GM21529 (cell line): ENCODE data around the gene HSPG2.

Source experiments
- ATAC-seq: cut with Tn5 transposase; IDR thresholded peaks from one replicate; pipeline ENCODE4 v1.9.1; 2021; ENCODE audit not compliant: unreplicated experiment

The HSPG2 gene

DNA sequence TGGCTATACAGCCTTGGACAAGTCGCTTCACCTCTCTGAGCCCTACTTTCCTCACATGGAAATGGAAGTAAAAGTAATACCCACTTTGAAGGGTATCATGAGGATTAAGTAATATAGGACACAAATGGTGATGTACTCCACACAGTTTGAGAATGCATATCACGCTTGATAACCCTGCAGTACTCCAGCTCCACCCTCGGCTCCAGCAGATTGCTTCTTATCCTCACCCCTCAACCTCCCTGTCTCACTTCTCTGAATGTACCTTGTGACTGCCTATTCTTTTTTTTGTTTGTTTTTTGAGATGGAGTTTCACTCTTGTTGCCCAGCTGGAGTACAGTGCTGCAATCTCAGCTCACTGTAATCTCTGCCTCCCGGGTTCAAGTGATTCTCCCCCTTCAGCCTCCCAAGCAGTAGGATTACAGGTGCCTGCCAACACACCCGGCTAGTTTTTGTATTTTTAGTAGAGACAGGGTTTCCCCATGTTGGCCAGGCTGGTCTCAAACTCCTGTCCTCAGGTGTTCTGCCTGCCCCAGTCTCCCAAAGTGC, 69.6 kb downstream of the HSPG2 start:
- ATAC-seq: no peak

DNA sequence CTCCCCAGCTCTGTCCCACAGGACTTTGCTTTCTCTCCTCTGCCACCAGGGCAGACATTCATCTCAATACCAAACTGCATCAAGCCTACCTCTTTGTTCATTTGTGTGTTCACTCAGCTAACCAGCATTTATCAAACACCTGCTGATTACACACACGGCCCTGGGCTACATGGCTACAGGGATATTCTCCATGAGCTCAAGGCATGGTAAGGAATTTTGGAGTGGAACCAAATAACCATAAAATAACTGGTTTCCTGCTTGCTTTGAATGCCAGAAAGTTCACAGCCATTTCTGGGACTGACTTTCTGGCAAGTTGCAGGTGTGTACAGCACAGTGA, 70.4 kb downstream of the HSPG2 start:
- ATAC-seq: peak; percentile 24

DNA sequence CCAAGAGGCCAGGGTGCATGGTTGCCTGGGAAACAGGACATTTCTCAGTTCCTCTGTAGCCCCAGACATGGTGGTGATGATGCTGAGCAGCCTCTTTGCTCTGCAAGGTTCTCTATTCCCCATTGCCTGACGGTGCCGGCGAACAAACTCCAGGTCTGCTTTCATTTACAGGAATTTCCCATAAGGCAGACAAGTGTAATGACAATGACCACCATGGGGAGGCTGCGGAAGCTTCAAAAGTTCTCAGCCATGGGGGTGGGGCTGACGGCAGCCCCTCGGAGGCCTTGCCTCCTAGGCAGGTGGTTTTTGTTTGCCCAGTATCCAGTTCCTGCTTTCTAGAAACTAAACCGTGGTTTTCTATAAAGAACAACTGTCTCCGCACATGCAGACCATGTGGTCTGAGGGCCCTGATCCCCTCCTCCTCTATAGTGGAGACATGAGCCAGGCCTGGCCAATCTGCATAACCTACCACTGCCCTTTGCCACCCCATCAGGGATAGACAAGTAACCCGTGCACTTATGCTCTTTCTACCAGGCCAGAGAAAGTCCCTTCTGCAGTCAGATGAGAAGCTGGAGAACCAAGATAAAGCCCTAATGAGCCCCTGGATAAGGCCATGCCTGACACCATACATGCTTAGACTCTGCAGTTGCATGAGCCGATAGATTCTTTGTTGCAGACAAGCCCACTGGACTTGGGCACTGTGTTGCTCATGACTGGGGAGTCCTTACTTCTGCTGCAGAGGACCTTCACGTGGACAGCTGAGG, 71.0 kb downstream of the HSPG2 start:
- peak; percentile 74 for ATAC-seq

DNA sequence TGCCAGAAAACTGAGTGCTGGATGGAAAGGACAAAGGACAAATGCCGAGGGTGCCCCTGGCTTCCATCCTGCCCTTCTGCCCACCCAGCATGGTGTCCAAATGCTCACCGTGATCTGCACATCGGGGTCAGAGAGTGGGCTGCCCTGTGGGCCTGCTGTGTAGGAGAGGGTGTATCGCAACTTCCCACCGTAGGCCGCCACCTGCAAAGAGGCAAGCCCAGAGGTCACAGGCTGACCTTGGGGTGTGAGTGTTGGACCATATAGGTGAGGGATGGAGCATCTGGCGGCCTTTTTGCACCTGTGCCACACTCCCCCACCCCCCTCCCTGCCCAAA, 71.5 kb downstream of the HSPG2 start:
- no peak for ATAC-seq

DNA sequence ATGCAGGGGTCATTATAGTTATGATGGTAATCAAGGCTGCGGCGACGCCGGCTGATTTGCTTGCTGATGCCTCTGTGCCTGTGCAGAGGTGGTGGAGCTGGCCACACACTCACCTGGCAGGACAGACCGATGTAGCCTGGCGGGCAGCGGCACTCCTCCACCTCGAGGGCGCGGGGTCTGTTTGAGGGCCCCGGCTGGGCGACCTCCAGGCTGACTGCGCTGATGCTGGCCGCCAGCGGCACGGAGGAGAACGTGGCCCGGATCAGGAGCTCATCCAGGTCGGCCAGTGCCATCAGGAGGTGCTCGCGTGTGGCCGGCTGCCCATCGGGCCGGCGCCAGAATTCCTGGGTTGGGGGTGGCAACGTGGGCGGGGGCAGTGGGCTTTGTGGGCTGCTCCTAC, 72.4 kb downstream of the HSPG2 start:
- no peak for ATAC-seq

DNA sequence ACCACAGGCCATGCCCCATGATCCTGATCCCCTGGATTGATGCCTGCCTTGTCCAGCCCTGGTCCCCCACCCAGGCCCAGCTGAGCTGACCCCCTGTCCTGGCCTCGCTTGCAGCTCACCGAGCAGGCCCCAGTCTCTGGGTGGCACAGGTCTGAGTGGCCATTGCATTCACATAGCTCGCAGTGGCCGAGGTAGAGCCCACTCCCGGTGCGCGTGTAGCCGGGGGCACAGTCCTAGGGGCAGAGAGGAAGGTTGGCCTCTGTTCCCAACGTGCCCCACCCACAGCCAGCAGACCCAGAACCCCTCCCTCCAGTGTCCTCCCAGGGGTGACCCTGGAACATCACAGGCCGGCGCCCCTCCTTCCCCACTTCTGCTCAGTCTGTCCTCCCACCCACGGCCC, 73.1 kb downstream of the HSPG2 start:
- no peak for ATAC-seq

DNA sequence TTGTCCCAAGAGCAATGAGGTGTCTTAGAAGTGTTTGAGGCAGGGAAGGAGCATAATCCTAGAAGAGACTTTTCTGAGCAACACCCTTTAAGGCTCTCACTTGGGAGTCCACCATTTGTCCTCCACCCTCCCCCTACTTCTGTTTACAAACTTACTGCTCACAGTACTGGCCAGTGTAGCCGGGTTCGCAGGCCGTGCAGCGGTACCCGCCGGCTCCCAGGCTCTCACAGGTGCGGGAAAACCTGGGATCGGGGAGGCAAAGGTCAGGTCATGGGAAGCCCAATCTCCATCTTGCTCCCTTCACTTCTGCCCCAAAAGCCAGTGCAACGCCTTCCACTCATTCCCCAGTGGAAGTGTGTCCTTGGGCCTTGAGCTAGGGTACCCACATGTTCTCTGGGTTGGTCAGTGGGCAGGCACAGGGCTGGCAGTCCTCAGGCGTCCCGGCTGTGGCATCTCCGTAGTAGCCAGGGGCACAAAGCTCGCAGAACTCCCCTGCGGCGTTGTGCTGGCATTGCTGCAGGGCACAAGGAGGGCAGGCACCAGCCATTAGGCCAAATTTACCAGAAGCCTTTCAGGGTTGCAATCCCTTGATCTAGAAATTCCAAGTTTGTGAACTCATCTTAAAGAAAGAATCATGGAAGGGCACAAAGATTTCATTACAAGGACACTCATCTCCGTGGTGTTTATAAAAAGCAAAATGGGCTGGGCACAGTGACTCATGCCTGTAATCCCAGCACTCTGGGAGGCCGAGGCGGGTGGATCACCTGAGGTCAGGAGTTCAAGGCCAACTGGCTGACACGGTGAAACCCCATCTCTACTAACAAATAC, 75.3 kb downstream of the HSPG2 start:
- no peak for ATAC-seq

DNA sequence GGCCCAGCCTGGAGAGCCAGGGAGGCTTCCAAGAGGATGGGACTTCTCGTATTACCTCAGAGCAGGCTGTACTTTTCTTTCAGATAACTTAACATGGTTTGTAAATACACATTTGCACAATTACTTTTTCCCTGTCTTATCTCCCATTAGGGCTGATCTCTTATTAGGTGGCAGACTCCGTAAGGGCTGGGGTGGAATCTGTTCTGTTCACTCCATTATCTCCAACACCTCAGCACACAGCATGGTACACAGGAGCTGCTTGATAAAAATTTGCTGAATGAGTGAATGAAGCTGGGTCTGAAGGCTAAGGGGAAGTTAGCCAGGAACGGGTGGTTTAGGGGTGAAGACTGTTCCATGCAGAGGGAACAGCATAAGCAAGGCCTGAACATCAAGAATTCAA, 76.1 kb downstream of the HSPG2 start:
- ATAC-seq: no peak

DNA sequence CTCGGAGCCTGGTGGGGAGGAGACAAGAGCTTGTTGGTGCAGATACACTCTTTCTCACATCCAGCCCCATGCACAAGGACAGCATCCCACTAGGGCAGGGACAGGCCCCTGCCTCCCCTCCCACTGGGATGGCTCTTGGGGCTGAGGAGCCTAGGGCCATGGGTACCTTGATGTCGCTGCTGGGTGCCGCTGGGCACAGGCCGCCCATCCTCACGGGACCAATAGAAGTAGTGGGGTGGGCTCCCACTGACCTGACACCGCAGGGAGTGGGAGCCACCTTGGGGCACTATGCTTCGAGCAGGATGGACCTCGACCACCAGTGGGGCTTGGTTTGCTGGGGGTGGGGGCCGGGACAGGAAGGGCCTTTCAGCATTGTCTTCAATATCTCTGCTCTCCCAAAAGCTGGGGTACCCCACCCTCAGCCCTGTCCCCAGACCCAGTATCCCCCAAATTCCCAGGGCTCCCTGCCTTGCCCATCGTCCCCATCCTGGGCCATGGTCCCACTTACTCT, 77.4 kb downstream of the HSPG2 start:
- no peak for ATAC-seq

DNA sequence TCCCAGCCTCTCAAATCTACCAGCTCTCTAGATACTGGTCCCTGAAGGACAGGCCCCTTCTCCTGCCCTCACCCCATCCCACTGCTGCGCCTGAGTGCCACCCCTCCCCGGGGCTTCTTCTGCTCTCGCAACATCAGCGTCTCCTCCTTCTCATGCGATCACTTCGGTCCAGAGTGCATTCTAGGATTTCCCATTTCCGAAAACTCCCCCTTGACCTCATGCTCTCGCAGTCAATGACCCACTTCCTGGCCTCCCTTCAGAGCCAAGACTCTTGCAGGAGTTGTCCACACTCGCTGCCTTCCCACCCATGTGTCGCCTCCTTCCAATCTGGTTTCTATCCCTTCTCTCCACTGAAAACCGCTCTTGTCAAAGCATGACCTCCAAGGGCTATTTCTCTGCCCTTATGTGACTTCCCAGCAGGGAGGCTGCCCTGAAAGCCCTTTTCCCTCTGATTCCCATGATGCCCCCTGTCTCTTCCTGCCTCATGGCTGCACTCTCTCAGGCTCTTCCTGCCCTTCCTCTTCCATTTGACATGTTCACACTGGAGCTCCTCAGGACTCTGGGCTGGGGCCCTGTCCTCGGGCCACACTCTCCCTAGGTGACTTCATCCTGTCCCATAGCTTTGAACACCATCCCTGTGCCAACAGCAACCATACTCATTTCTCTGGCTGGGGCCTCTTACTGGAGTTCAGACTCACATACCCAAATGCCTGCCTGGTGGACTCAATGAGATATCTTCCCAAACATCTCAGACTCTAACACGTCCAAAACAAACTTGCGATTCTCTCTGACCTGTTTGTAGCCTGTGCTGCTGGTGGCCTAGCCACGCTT, 79.1 kb downstream of the HSPG2 start:
- ATAC-seq: no peak

DNA sequence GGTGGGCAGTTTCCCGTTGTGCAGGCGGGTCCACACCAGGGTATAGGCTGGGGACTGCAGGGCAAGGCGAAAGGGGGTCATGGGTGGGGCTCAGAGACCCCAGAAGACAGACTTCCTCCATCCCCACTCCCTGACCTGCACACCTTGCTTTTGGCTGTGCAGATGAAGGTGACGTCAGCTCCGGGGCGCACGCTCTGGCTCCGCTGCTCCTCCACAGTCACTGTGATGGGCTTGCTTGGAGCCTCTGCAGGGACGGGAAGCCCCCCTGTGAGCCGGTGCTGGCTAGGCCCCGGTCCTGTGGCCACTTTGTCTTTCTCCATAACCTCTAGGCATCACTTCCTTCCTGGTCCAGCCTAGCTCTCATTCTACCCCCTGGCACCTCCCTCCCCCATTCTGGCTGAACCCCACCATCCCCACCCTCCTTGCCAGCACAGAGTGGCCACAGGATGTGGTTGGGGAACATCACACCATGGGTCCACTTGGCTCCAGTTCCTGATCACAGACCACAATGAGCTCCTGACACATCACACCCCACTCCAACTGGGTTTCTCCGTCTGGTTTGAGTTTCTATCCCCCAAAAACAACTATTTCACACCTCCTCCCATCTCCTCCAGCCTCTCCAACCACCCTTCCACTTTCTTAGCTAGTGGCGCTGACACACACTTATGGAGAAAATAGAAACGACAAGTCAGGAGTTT, 79.8 kb downstream of the HSPG2 start:
- no peak for ATAC-seq

DNA sequence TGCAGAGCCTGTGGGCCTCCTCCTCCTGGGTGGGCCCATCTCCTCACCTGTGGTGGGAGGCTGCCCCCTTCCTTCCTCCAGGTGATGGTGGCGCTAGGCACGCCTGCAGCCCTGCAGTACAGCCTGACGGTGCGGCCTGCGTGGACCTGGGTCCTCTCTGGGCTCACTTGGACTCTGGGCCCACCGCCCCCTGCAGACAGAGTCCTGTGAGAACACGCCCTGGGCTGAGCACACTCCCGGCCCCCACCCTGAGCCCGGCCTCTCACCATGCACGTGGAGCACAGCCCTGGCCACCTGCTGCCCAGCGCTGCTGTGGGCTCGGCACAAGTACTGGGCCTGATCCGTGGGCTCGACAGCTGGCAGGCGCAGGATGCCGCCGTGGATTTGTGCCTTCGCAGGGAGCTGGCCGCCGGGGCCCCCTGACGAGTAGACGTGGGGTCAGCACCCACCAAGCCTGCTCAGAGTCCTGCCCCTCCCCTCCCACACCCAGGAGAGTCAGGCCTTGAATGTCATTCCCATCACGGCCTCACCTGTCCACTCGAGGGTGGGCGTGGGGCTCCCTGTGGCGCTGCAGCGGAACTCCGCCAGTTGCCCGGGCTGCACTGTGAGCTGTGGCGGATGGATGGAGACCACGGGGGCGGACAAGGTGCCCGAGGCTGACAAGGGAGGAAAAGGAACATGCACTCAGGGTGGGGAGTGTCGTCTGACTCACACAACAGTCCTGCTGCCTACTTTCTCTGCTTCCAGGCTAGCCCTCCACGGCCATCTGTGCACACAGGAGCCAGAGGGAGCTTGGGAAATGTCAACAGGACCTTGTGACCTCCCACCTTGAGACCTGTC, 81.6 kb downstream of the HSPG2 start:
- ATAC-seq: no peak

DNA sequence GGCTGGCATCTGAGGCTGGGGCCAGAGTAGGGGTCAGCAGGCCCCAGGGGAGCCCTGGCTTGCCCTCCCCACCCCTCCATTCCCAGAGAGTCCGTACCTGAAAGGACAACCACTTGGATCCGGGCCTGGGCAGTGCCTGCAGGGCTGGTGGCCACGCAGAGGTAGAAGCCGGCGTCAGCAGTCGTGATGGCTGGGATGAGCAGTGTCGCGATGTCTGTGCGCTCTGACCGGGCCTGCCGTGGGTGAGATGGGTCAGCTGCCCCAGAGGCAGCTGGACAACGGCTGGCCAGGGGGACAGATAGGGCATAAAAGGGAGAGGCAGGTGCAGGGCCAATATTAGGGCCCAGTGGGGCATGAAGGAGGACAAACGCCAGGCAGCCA, 82.4 kb downstream of the HSPG2 start:
- ATAC-seq: no peak

DNA sequence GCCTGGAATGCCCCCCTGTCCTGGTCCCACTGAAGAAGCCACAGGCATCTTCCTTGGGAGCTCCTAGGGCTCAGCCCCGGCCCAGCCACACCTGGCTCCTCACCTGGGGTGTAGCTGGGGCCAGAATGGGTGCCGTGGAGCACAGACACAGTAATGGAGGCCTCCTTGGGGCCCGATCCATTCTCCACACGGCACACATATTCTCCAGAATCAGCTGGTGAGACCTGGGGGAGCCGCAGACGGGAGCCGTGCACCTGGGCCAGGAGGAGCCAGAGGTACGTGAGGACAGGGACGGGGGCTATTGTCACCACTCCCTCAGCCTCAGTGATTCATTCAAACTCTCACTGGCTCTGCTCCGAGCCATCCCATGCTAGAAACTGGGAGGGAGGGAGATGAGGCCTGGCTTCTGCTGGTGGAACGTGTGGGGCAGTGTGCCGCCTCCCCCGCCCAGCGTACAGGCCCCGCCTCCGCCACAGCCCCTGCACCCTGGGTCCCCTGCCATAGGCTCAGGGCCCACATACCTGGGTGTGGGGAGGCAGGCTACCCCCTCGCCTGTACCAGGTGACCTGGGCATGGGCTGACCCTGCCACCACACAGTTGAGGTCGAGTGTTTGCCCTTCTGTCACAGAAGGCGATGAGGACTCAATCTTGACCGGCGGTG, 82.9 kb downstream of the HSPG2 start:
- no peak for ATAC-seq

DNA sequence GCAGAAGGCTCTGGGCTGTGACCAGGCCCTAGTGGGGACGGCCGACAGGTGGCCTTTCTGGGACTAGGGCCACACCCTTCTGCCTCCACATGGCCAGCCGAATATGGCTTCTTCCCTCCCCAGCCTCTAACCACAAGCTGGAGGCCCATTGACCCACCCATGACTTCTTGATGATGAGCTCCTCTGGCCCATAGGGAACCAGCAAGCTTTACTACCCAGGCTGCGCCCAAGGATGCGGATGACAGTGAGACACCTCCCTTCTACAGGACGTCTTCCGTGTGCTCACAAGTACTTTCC, 84.0 kb downstream of the HSPG2 start:
- no peak for ATAC-seq

DNA sequence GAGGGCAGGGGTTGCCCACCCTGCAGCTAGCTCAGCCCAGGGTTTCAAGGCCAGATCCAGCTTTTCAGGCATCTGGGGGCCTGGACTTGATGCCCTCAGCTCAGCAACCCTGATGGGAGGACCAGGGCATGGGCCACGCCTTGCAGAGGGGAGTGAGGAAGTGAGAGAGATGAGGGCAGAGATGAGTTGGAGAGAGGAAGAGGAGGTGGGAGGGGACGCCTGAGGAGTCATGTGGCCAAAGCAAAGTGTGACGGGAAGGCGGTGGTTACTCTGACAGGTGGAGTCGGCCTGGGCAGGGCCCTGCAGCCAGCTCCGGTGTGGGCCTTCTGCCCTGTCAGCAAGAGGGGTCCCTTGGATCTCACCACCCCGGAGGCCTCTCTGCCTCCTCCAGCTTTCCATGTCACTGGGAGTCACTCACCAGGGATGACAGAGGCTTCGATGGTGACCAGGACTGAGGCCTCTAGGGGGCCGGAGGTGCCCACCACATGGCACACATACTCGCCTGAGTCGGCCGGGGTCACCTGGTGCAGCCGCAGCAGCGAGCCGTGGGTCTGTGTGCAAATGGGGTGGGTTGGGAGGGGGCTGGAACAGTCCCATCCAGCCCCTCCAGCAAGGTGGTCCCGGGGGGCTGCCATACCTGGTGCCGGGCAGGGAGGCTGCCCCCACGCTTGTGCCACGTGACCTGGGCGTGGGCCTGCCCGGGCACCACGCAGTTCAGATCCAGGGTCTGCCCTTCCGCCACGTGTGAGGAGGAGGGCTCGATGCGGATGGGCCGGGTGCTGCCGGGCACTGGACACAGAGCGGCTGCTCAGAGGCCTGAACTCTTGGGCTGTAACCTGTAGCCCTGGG, 84.6 kb downstream of the HSPG2 start:
- no peak for ATAC-seq

DNA sequence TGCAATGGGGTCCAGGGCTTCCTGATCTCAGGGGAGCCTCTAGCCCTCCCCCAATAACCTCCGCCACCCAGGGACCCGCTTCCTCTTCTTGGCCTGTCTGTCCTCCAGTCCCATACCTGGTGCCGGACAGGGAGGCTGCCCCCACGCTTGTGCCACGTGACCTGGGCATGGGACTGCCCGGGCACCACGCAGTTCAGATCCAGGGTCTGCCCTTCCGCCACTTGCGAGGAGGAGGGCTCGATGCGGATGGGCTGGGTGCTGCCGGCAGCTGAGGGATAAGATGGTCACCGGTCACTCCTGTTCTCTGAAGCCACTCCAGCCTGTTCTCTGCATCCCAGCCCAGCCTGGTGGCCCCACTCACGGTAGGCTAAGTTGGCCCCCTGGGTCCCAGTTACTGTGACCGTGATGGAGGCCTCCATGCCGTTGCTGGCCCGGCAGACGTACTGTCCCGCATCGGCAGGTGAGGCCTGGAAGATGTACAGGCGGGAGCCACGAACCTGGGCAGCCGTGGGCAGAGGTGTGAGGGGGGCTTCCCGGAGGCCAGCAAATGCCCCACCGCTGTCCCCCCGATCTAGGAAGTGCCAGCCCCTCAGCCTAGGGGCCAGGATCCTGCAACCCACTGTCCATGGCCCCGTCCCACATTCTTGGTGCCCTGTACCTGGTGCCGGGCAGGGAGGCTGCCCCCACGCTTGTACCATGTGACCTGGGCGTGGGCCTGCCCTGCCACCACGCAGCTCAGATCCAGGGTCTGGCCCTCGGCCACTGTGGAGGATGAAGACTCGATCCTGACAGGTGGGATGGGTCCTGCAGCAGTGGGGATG, 85.5 kb downstream of the HSPG2 start:
- no peak for ATAC-seq
